ENCODE data around the gene SDF4.
A peak's percentile ranks its signal among the peaks of the same experiment; 100 is the strongest.

SDF4 gene

GRCh38 chr1:1230656-1231399, 973 bp downstream of the SDF4 start:
- TF ChIP-seq ZFX (IDR thresholded peaks at IDR 0.05; ENCODE audit: borderline replicate concordance) = no peak
- TF ChIP-seq CTCF (IDR thresholded peaks at IDR 0.05) = peak; percentile 28

GRCh38 chr1:1229770-1230169, 2.0 kb downstream of the SDF4 start:
- TF ChIP-seq ZFX (IDR thresholded peaks at IDR 0.05; ENCODE audit: borderline replicate concordance) (no peak), CTCF (IDR thresholded peaks at IDR 0.05) (no peak)
- no peak overlapping the region for H3K27ac ChIP-seq

More at GRCh38 chr1:1230656-1231399, 973 bp downstream of the SDF4 start:
- H3K27ac ChIP-seq = peak overlapping the region; percentile 84

GRCh38 chr1:1228596-1229321, 3.0 kb downstream of the SDF4 start:
- TF ChIP-seq ZFX (IDR thresholded peaks at IDR 0.05; ENCODE audit: borderline replicate concordance) (no peak), CTCF (IDR thresholded peaks at IDR 0.05) (no peak)
- no peak overlapping the region for H3K27ac ChIP-seq

GRCh38 chr1:1228187-1228586, 3.6 kb downstream of the SDF4 start:
- TF ChIP-seq CTCF (IDR thresholded peaks at IDR 0.05) = no peak
- TF ChIP-seq ZFX (IDR thresholded peaks at IDR 0.05; ENCODE audit: borderline replicate concordance) = no peak
- H3K27ac ChIP-seq = no peak overlapping the region

GRCh38 chr1:1227386-1227785, 4.4 kb downstream of the SDF4 start:
- TF ChIP-seq CTCF (IDR thresholded peaks at IDR 0.05) (no peak), ZFX (IDR thresholded peaks at IDR 0.05; ENCODE audit: borderline replicate concordance) (no peak)
- no peak overlapping the region for H3K27ac ChIP-seq

GRCh38 chr1:1226566-1227362, 5.0 kb downstream of the SDF4 start:
- H3K27ac ChIP-seq = no peak overlapping the region
- TF ChIP-seq ZFX (IDR thresholded peaks at IDR 0.05; ENCODE audit: borderline replicate concordance) (no peak), CTCF (IDR thresholded peaks at IDR 0.05) (no peak)

All from 22Rv1 (cell line).